Adrenal gland (tissue), 5 donors: ENCODE measurements around the gene MAML2.

Source experiments
- POLR2A ChIP-seq, 2 donors: fragments of 450-650 bp; IDR thresholded peaks; one replicate each; pipeline ENCODE4 v1.6.1; 2017; ENCODE audit warnings: antibody characterized with exemption in 2 of 2, mild to moderate bottlenecking in 2 of 2, moderate library complexity in 1 of 2
- TF ChIP-seq, protein P1 (sequence below), 6 experiments: fragments of 450-650 bp in 4 of 6; fragments of 200-600 bp in 2 of 6; sonication (generic) in 1 of 6; IDR thresholded peaks; 1 replicate in 5 of 6; 2 replicates in 1 of 6; pipeline versions ENCODE4 v1.5.1 to v1.8.0; 2016 to 2021; ENCODE audit warnings: antibody characterized with exemption in 6 of 6, mild to moderate bottlenecking in 2 of 6, moderate library complexity in 1 of 6
- donor health status: DM: no; HTN: no; CAD: no.

DNA sequence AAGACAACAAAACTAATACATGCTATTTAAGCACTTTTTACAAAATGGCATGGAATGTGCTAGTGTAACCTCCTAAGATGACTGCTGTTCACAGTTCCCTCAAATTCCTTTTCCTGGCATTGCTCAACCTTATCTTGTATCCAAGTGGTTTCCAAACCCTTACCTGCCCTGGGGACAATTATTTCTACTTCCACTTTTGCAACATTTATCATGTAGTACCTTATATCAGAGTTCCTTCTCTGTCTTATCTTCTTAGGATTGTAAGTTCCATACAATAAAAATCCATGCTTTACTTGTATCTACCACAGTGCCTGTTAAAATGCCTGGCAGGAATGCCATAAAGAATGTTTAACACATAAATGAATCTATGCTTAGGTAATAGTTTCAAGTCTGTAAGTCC lies 309.9 kb downstream of the MAML2 start:
- TF ChIP-seq, protein P1, sequence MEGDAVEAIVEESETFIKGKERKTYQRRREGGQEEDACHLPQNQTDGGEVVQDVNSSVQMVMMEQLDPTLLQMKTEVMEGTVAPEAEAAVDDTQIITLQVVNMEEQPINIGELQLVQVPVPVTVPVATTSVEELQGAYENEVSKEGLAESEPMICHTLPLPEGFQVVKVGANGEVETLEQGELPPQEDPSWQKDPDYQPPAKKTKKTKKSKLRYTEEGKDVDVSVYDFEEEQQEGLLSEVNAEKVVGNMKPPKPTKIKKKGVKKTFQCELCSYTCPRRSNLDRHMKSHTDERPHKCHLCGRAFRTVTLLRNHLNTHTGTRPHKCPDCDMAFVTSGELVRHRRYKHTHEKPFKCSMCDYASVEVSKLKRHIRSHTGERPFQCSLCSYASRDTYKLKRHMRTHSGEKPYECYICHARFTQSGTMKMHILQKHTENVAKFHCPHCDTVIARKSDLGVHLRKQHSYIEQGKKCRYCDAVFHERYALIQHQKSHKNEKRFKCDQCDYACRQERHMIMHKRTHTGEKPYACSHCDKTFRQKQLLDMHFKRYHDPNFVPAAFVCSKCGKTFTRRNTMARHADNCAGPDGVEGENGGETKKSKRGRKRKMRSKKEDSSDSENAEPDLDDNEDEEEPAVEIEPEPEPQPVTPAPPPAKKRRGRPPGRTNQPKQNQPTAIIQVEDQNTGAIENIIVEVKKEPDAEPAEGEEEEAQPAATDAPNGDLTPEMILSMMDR (IDR thresholded peaks at IDR 0.05), result no peak
- no peak for TF ChIP-seq POLR2A (IDR thresholded peaks at IDR 0.05)
